Stimulated activated naive CD8-positive, alpha-beta T cell treated with anti-CD3 and anti-CD28 coated beads, Interleukin-15, Interleukin-2, amounts not matched to agents 100 ng/mL and 50 ng/mL, for 24 hours (primary cell): ENCODE results near the gene IFNK.

Source experiments
- H3K27ac Mint-ChIP-seq: one replicate; pipeline ENCODE4 v1.8.0; 2021; ENCODE audit warnings: mild to moderate bottlenecking, mixed read lengths
- H3K27me3 Mint-ChIP-seq: one replicate; pipeline ENCODE4 v1.8.0; 2021; ENCODE audit warnings: mixed read lengths
- H3K36me3 Mint-ChIP-seq: one replicate; pipeline ENCODE4 v1.8.0; 2021; ENCODE audit warnings: low read depth, mixed read lengths
- H3K4me1 Mint-ChIP-seq: one replicate; pipeline ENCODE4 v1.8.0; 2021; ENCODE audit warnings: low read depth, mixed read lengths
- H3K4me3 Mint-ChIP-seq: one replicate; pipeline ENCODE4 v1.8.0; 2021; ENCODE audit warnings: mild to moderate bottlenecking, mixed read lengths
- H3K9me3 Mint-ChIP-seq: one replicate; pipeline ENCODE4 v1.8.0; 2021; ENCODE audit warnings: mixed read lengths

Gene IFNK

DNA sequence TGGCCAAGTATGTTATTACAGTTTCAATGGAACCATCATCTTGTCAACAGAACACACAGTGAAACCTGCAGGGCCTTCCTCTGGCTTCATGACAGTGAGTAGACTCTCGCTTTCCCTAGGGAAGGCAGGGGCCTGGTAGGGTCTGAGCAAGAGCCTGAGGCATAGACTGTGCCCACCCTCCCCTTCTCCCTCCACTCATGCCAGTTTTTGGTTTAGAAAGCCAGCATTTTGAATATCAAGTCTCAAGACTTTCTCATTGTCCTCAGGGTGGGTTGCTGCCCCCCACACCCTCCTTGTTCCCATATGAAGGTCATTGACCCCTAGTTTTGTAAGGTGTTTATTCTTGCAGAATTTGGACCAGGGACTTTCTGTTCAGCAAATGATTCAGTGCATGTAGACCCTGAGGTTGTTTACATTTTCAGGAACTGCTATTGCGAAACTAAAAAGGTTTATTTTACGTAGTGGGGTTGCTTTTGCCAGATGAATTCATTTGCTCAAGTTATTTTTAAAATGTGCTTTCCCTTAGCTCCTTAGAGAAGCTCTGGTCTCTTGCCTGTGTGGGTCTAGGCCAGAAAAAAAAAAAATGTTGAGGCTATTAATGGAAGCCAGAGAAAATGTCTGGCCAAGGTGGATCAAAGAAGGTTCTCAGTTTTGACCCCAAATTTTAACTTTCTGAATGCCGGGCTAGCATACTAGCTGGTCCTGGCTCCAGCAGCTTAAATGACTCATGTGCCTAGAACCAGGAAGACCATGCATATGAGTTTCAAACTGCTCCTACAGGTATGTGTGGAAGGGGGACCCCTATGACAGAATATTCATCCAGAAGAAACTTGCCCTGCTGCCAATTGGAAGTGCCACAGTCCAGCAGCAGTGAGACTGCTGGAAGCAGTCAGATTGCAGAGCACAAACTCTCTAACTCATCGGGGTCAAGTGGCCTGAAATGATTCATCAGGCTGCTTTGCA lies 15.7 kb downstream of the IFNK start:
- no peaks in the 10 kb centered on the region for H3K4me1 Mint-ChIP-seq
- no peaks in the 10 kb centered on the region for H3K27me3 Mint-ChIP-seq
- no peak overlapping the region for H3K27ac Mint-ChIP-seq
- no peak overlapping the region for H3K4me3 Mint-ChIP-seq
- H3K9me3 Mint-ChIP-seq = no peaks in the 10 kb centered on the region
- peaks cover 21% of the 10 kb centered on the region for H3K36me3 Mint-ChIP-seq

DNA sequence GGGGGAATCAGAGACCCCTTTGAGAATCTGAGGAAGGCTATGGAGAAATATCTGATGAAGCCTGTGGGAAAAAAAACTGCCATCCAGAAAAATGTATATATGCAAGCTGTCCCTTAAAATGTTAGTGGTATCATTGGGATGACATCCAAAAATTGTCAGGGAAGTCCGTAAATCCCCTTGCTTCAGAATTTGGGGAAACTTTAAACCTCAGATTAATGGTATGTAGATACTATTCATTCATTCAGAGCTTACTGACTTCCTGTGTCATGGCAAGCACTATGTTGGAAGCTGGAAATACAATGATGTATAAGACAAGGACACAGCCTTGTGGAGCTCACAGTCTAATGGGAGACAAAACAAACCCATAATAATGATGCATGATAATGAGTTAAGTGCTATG lies 16.4 kb downstream of the IFNK start:
- peaks cover 26% of the 10 kb centered on the region for H3K36me3 Mint-ChIP-seq
- H3K4me1 Mint-ChIP-seq = no peaks in the 10 kb centered on the region
- H3K9me3 Mint-ChIP-seq = no peaks in the 10 kb centered on the region
- H3K4me3 Mint-ChIP-seq = no peak overlapping the region
- no peaks in the 10 kb centered on the region for H3K27me3 Mint-ChIP-seq
- no peak overlapping the region for H3K27ac Mint-ChIP-seq

DNA sequence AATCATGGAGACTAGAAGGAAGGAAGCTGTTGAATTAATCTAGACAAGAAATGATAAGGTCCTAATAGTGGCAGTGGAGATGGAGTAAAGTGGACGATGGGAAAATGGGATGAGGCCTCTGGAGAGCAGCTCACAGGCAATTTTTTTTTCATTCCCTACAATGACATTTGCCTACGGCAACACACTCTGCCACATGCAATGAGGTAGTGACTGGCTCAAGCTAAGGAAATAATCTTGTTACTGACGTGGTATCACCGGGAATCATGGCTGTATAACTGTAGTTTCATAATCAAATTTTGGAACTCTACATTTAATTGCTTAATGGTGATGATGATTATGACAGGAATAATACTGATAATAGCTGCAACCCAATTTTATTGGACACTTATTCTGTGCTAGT lies 17.6 kb downstream of the IFNK start:
- no peaks in the 10 kb centered on the region for H3K4me1 Mint-ChIP-seq
- no peaks in the 10 kb centered on the region for H3K27me3 Mint-ChIP-seq
- no peak overlapping the region for H3K27ac Mint-ChIP-seq
- H3K4me3 Mint-ChIP-seq = no peak overlapping the region
- H3K36me3 Mint-ChIP-seq = peaks cover 29% of the 10 kb centered on the region
- no peaks in the 10 kb centered on the region for H3K9me3 Mint-ChIP-seq

DNA sequence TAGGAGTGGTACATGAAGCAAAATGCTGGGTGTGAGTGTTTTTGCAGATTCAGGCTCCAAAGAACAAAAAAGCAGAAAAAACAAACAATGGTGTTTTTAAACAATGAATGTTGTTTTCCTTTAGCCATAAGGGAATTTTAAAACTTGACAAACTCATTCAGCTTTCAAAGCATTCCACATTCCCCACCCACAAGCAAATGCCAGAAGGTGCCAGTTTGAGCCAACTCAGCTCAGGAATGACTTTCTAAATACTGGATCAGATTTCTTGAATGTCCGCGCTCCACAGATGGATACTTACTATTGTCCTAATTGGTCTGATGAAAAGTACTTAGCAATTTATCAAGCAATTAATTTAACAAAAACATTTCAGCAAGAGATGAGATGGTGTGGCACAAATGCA lies 18.4 kb downstream of the IFNK start:
- peaks cover 29% of the 10 kb centered on the region for H3K36me3 Mint-ChIP-seq
- H3K9me3 Mint-ChIP-seq = no peaks in the 10 kb centered on the region
- H3K4me3 Mint-ChIP-seq = no peak overlapping the region
- H3K4me1 Mint-ChIP-seq = no peaks in the 10 kb centered on the region
- no peak overlapping the region for H3K27ac Mint-ChIP-seq
- H3K27me3 Mint-ChIP-seq = no peaks in the 10 kb centered on the region

DNA sequence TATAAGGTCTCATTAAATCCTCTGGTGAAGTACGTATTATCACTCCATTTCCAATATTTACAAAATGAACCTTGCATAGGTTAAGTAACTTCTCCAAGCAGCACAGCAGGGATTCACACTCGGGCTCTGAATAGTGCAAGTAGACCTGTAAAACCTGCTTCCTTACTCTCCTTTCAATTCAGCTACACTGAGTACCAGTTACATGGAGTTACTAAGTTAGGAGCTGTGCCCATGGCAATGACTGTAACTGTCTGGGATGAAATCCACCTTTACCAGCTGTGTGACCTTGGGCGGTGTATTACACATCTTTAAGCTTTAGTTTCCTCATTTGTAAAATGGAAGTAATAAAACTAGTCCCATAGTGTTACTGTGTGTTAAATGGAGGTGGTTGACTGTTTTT lies 21.4 kb downstream of the IFNK start:
- no peak overlapping the region for H3K27ac Mint-ChIP-seq
- H3K4me1 Mint-ChIP-seq = no peaks in the 10 kb centered on the region
- H3K36me3 Mint-ChIP-seq = peaks cover 29% of the 10 kb centered on the region
- no peaks in the 10 kb centered on the region for H3K9me3 Mint-ChIP-seq
- H3K4me3 Mint-ChIP-seq = no peak overlapping the region
- no peaks in the 10 kb centered on the region for H3K27me3 Mint-ChIP-seq

DNA sequence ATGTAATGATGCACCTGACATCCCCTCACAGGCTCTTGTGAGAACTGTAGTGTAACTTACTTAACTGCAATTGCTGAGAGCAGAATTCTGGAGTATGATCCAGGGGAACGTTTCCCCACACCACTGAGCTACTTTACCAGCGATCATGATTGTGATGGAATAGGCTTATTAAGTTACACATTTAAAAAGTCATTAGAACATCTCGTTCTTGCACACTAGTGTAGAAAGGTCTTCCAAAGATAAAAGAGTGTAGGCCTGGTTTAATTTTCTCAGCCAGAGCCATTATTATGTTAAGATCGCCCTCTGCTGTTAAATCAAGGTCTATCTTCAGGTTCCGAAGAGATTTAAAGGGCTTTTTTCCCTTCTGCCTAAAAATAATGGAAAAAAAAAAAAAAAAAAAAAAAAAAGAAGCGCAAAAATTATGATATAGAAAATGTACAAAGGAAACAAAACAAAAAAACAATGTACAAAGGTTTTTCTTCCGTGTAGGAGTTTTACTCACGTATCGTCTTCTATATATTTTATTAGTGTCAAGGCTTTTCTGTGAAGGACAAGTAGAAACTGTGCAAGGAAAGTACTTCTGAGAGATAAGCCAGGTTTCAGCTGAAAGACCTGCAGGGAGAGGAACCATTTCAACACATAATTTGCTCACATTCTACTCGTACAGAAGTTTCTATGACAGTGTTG lies 24.1 kb downstream of the IFNK start:
- Mint-ChIP-seq H3K27ac (no peak overlapping the region), H3K27me3 (no peaks in the 10 kb centered on the region), H3K36me3 (peaks cover 32% of the 10 kb centered on the region), H3K4me1 (no peaks in the 10 kb centered on the region), H3K9me3 (no peaks in the 10 kb centered on the region), H3K4me3 (no peak overlapping the region)

DNA sequence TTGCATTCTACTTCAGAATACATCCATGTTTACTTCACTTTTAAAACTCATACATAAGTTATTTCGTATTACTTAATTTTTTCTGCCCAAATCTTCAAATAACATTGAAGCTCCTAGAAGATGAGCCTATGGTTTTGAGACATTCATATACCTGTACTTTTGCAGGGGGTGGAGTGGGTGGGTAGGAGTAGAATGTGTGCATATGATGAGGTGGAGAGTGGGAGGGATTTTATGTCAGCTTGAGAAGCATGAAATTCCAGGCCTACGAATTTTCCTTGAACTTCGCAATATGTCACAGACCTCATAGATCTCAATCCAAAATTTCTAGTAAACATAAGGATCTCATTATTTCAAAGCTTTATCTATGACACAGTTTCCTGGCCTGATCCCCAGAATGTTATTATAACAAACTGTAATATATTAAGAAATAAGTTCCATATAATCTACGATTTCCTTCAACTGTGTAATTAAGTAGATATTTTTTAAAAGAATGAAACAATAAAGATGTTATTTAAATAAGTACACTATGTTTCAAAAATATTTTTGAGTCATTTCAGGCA lies 25.2 kb downstream of the IFNK start:
- Mint-ChIP-seq H3K9me3 (no peaks in the 10 kb centered on the region), H3K36me3 (peaks cover 33% of the 10 kb centered on the region), H3K4me3 (no peak overlapping the region), H3K4me1 (no peaks in the 10 kb centered on the region), H3K27me3 (no peaks in the 10 kb centered on the region), H3K27ac (no peak overlapping the region)

DNA sequence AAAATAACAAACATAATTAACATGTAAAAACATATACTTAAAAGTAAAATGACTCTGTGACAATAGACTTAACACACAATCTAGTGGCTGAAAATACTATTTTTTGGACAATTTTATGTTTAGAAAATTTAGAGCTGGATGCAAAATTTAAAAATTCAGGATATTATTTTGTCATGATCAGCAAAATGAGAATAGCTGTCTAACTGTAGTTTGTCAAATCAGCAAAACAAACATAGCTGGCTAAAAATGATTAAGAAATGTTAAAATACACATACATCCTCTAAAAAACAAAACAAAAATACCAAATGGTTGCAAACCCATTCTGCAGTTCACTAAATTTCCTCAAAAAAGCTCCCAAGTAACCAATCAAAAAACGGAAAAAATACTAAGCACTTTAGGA lies 30.6 kb downstream of the IFNK start:
- H3K27me3 Mint-ChIP-seq = no peaks in the 10 kb centered on the region
- H3K9me3 Mint-ChIP-seq = no peaks in the 10 kb centered on the region
- peaks cover 37% of the 10 kb centered on the region for H3K36me3 Mint-ChIP-seq
- no peaks in the 10 kb centered on the region for H3K4me1 Mint-ChIP-seq
- no peak overlapping the region for H3K4me3 Mint-ChIP-seq
- H3K27ac Mint-ChIP-seq = no peak overlapping the region

DNA sequence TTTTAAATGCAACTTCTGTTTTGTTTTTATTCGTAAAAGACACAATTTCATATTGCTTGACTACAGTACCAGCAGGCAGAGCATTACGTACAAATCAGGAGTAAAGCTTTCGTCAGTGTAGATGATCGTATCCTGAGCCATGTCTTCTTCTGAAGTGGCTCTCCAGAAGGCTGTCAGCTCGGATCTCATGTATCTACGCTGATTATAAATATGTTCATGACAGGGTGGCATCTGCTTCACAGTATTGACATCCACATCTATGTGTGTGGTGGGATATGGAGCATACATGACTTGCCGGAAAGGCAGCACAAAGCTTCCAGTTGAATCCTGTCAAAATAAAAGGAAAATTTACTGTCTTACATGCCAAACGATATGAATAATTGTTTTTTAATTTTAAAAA lies 32.4 kb downstream of the IFNK start:
- Mint-ChIP-seq H3K4me3 (no peak overlapping the region), H3K36me3 (peaks cover 42% of the 10 kb centered on the region), H3K27me3 (no peaks in the 10 kb centered on the region), H3K9me3 (no peaks in the 10 kb centered on the region), H3K27ac (no peak overlapping the region), H3K4me1 (peaks cover under 1% of the 10 kb centered on the region)

DNA sequence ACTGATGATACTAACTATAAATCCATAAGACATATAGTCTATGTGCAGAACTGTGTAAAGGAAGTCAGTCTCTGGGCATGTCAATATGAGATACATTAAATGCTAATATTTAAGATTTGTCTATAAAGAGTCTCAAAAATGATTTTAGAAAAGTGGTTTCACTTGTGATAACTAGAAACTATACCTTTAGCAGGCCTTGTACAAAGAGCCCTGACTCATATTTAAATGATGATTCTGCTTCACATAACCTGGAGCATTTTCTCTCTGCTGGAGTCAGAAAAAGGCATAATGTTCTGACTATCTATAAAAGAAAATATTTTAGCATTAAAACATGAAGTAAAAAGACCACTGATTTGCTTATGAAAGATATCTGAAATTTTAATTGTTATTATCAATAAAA lies 34.2 kb downstream of the IFNK start:
- H3K27ac Mint-ChIP-seq = no peak overlapping the region
- peaks cover 4% of the 10 kb centered on the region for H3K4me1 Mint-ChIP-seq
- no peak overlapping the region for H3K4me3 Mint-ChIP-seq
- no peaks in the 10 kb centered on the region for H3K27me3 Mint-ChIP-seq
- no peaks in the 10 kb centered on the region for H3K9me3 Mint-ChIP-seq
- H3K36me3 Mint-ChIP-seq = peaks cover 34% of the 10 kb centered on the region

DNA sequence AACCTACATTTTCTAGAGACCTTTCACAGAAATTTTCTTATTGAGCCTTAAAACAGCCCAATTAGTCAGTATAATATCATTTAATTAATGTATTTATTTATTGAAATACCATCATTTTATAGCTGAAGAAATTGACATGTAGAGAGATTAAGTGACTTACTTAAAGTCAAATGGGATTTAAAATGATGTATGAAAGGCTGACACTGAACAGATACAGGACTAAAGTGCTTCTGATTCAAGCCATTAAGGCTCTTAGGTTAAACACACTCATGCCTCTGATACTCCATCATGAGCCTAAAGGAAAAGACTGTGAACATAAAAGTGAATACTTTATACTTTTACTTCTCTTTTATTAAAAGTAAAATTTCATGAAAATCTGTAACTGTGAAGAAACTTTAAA lies 36.4 kb downstream of the IFNK start:
- Mint-ChIP-seq H3K4me3 (no peak overlapping the region), H3K36me3 (peaks cover 24% of the 10 kb centered on the region), H3K9me3 (no peaks in the 10 kb centered on the region), H3K4me1 (peaks cover 22% of the 10 kb centered on the region), H3K27ac (no peak overlapping the region), H3K27me3 (no peaks in the 10 kb centered on the region)

DNA sequence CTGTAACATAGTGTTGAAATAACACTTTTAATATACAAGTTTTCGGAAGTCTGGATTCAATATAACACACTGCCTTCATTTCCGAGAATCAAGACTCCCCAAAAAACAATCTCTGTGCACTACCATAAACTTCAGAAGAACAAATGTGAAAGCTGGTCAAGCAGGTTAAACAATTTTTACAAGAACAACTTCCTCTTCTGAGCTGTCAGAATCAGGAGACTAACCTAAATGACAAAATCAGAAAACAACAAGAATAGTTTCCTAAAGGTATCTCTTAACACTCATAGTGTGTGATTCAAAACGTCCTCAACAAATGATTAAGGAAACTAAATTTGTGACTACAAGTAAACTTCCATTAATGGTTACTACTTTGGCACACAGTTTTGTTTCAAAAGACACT lies 37.6 kb downstream of the IFNK start:
- Mint-ChIP-seq H3K4me1 (peaks cover 24% of the 10 kb centered on the region), H3K27me3 (no peaks in the 10 kb centered on the region)

DNA sequence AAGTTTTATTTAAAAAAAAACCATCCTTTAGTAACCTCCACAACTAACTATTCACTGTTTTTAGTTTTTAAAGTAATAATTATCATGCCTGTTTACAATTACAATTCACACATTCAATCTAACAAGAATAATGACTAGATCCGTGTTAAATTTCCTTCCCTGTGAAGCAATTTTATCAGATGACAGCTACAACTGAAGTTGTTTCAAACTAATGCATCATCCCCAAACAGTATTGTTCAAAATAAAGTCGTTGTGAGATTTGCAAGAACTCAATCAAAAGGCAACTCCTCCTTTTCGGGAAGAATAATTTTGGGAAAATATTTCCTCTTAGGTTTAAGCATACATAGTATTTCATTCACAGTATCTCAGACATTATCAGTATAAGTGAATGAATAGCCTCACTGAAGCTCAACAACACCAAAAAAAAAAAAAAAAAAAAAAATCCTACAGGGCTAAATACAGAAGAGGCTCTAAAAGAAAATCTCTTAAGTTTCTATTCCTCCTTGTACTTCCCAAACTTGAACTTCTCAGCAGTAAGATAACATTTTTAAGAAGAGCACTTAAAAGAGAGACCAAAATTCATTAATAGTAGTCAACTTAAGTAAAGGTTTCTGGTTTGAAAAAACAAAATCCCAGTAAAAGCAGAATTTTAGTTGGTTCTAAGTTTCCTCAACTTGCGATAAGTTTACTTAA lies 39.8 kb downstream of the IFNK start:
- no peaks in the 10 kb centered on the region for H3K27me3 Mint-ChIP-seq
- H3K4me3 Mint-ChIP-seq = no peak overlapping the region
- peaks cover 20% of the 10 kb centered on the region for H3K36me3 Mint-ChIP-seq
- no peaks in the 10 kb centered on the region for H3K9me3 Mint-ChIP-seq
- H3K4me1 Mint-ChIP-seq = peaks cover 24% of the 10 kb centered on the region
- no peak overlapping the region for H3K27ac Mint-ChIP-seq

More for the DNA sequence above, 37.6 kb downstream of the IFNK start:
- Mint-ChIP-seq H3K27ac (no peak overlapping the region), H3K9me3 (no peaks in the 10 kb centered on the region), H3K36me3 (peaks cover 22% of the 10 kb centered on the region), H3K4me3 (no peak overlapping the region)

DNA sequence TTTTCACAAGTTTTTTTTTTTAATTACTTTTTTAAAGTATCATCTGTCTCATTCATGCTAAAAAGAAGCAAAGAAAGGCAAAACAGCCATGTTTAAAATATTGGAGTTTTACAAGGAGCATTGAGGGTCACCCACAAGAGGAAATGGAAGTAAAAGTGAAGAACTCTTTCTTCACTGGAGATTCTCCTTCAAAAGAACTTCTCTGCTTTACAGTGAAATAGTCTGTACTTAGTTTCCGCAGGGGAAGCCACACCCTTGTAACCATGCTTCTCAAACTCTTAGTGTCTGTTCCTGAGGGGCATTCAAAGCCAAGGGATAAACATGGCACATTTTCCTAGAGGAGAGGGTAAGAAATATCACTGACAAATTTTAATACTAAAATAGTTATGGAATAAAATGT lies 40.6 kb downstream of the IFNK start:
- Mint-ChIP-seq H3K4me3 (no peak overlapping the region), H3K27me3 (no peaks in the 10 kb centered on the region), H3K9me3 (no peaks in the 10 kb centered on the region), H3K4me1 (peaks cover 24% of the 10 kb centered on the region), H3K36me3 (peaks cover 20% of the 10 kb centered on the region), H3K27ac (no peak overlapping the region)

DNA sequence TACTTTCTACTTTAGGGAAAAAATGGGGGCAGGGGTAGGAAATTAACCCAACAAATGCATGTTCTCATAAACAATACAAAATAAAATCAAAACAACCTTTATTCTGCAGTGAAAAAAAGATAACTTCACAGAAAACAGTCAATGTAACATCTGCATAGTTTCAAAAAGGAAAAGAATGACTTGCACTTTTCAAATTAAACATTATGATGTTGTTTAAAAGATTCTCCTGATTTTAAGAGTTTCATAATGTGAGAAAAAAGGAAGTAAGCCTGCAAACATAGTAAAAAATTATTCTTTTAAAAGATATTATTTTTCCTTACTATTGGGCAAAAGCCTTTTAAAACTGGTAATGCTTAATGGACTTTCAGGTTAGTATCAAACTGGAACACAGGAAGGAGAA lies 41.6 kb downstream of the IFNK start:
- Mint-ChIP-seq H3K4me1 (peaks cover 28% of the 10 kb centered on the region), H3K27me3 (no peaks in the 10 kb centered on the region)

More for the DNA sequence above, 41.6 kb downstream of the IFNK start:
- H3K9me3 Mint-ChIP-seq = no peaks in the 10 kb centered on the region
- no peak overlapping the region for H3K4me3 Mint-ChIP-seq
- peaks cover 20% of the 10 kb centered on the region for H3K36me3 Mint-ChIP-seq
- no peak overlapping the region for H3K27ac Mint-ChIP-seq
